RPMI8226 (cell line): Measurements from ENCODE around the gene PROM1.

Experiments
- DNase-seq: peaks from one replicate; pipeline ENCODE4 v3.0.0-alpha.2; 2015

The PROM1 gene

GRCh38 chr4:16104520-16104919 is 20.7 kb upstream of the PROM1 start:
- DNase-seq = no peak

DNA sequence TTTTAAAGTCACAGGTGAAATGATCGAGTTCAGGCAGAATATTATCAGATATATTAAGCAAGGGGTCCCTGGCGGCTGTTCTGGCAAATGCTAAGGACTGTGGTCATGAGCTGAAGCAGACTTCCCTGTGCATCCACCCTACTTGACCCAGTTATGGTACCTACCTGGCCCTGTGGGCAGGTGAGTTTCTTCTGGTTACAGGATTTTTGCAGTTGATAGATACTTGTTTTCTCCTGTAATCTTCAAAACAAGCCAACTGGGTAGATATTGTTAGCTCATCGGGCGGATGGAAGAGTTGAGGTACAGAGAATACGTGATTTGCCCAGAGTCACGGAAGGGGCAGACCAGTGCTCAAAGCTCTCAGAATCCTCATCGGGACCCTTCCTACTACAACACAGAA is 18.5 kb upstream of the PROM1 start:
- DNase-seq = no peak

DNA sequence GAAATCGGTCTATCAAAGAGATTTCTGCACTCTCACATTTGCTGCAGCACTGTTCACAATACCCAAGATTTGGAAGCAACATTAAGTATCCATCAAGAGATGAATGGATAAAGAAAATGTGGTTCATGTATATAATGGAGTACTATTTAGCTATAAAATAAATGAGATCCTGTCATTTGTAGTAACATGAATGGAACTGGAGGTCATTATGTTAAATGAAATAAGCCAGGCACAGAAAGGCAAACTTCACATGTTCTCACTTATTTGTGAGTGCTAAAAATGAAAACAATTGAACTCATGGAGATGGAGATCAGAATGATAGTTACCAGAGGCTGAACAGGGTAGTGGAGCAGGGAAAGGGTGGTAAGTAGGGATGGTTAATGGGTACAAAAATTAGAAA is 17.0 kb upstream of the PROM1 start:
- no peak for DNase-seq

GRCh38 chr4:16092682-16093319 is 9.0 kb upstream of the PROM1 start:
- no peak for DNase-seq

GRCh38 chr4:16090096-16090705 is 6.4 kb upstream of the PROM1 start:
- no peak for DNase-seq

GRCh38 chr4:16089156-16089555 is 5.3 kb upstream of the PROM1 start:
- no peak for DNase-seq

DNA sequence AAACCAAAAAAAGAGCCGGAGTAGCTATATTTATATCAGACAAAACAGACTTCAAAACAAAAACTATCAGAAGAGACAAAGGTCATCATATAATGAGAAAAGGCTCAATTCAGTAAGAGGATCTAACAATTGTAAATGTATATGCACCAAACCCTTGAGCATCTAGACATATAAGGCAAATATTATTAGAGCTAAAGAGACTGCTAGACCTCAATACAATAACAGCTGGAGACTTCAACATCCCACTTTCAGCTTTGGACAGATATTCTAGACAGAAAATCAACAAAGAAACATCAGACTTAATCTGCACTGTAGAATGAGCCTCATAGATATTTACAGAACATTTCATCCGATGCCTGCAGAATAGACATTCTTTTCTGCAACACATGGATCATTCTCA is 4.8 kb upstream of the PROM1 start:
- no peak for DNase-seq

GRCh38 chr4:16085822-16086221 is 2.0 kb upstream of the PROM1 start:
- DNase-seq = no peak

GRCh38 chr4:16082426-16083240 is 1.2 kb downstream of the PROM1 start:
- no peak for DNase-seq

DNA sequence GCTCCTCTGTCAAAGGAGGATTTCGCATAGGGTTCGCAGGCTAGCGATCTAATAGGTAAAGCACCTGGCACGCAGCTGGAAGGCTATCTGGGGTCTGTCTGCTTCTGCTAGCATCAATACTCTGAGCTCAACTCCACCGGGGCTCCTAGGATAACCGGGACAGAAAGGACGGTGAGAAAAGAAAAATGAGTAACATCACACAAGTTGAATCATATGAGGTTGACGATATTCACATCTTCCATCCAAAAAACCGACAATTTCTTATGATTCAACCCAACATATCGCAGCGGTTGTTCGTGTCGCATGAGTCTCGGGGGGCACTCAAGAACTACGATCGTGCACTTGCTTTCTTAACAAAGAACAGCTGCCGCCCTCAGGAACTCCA is 1.8 kb downstream of the PROM1 start:
- no peak for DNase-seq

DNA sequence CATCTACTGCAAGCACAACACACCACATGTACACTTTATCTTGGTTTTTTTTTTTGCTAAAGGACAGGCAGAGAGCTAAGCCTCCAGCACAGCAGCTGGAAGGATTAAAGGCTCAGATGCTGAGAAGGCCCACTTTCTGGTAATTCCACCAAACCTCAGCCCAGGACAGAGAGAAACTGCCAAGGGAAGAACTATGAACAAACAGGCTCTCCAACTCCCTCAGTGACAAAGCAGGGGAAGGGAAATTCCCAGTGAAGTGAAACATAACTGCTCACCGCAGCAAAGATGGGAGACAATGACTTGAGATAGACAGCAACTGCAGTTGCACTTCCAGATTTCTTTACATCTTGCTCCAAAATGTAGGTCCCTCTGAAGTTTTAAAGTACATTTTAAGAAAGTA is 4.8 kb downstream of the PROM1 start:
- DNase-seq = no peak

DNA sequence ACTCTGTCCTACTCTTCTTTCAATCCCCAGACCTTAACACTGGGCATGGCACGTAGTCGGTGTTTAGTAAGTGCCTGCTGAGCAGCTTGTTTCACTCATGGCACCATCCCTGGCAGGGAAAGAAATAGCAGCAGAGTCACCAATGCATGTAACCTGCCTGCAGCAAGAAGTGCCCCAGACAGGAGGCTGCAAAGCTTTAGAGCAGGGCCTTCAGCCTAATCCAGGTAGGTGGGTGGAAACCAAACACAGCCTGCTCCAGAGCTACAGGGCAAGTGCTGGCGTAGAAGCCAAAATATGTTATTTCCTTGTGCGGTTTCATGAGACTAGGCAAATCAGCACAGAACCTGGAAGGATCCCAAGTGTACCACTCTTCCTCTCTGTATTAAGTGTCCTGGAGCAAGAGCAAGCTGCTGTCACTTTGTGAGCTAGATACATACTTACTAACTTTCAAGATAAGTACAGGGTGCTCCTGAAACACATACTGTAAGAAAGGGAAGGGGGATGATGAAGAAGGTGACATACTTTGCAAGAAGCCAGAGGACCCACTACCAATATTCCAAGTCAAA is 5.5 kb downstream of the PROM1 start:
- no peak for DNase-seq

GRCh38 chr4:16077786-16078185 is 6.0 kb downstream of the PROM1 start:
- DNase-seq = no peak

DNA sequence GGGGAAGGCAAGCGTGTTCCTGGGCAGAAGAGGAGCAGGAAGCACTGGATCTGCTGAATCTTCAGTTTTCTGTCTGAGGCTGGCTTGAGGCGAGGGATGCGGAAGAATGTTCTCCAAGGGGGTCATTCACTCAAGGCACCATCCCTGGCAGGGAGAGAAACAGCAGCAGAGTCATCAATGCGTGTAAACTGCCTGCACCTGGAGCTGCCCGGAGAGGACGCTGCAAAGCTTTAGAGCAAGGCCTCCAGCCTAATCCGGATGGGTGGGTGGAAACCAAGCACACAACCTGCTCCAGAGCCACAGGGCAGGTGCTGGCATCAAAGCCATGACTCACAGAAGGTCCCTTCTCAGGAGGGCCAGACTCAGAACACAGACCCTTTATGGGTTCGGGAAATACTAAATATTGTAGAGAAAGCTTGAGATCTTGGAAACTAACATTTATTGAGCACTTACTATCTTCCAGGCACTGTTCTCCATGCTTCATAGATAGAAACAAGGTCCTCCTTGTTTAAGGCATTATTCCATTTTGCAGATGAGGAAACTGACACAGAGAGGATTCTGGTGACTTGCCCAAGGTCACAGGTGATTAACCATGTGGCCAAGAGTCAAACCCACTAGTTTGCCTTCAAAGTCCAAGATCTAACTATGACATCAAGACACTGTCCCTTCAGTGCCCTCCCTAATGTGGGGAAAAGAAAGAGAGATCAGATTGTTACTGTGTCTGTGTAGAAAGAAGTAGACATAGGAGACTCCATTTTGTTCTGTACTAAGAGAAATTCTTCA is 7.7 kb downstream of the PROM1 start:
- DNase-seq = no peak

DNA sequence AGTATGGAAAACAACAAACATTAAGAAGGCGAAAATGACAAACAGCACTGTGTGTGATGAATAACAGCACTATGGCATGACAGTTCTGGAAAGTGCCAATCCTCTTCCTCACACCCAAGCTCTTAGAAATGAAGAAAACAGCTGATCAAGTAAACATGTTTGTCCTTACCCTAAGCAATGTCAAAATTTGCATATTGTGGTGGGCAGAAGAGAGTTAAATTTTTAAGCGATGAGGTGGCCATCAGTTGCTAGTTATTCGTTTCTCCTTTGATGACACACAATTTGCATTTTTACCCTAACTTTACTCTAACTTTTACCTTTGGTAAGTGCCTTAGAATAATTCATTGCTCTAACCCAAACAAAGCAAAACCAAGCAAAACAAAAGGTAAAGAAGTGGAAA is 8.8 kb downstream of the PROM1 start:
- DNase-seq = no peak

- no peak for DNase-seq
Observed at GRCh38 chr4:16072168-16072567, 11.7 kb downstream of the PROM1 start.

- DNase-seq = no peak
Observed at GRCh38 chr4:16070203-16070602, 13.6 kb downstream of the PROM1 start.

DNA sequence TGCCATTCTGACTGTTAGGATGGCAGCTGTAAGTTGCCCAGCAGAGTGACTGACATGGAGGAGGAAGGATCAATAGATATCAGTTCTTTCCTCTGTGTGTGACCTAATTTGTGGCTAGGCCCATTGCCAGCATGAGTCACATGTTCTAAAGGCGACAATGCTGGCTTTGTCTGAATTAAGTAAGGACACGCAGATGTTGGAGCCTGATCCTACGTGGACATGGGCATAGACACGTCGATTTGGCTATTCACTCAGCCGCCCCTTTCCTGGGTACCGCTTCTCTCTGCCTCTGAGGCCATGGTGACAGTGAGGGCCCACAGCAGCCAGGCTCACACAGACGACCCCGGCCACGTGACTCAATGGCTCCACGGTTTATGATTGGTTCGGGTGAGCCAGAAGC is 16.3 kb downstream of the PROM1 start:
- no peak for DNase-seq

GRCh38 chr4:16066586-16067128 is 17.2 kb downstream of the PROM1 start:
- no peak for DNase-seq

- DNase-seq = no peak
Observed at GRCh38 chr4:16065066-16065465, 18.8 kb downstream of the PROM1 start.

DNA sequence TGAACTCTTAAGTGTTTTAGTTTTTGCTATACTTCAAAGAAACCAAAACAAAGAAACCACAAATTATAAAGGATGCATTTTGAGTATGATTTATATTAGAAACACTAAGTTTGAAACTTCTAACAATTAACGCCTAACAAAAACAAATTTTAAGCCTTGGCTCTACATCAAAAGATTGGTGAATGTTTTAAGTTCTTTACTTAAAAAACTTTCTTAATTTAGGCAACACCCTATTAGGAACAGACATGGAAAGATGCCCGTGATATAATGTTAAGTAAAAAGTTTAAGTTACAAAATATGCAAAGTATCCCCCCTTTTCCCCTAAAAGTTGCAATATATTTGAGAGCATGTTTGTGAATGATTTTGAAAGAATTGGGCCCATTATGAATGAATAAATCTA is 21.2 kb downstream of the PROM1 start:
- DNase-seq = no peak

GRCh38 chr4:16056681-16057385 is 27.0 kb downstream of the PROM1 start:
- DNase-seq = no peak
